ENCODE measurements around the gene TCAIM. TPM values are rescaled to one million over a fixed set of nuclear protein-coding genes. Genes with fewer than 3 reads are reported as not detected.
"Not testable (repeated sequence)": the region's sequence is repeated elsewhere in the genome, so short reads cannot be mapped to it uniquely, and the experiment has no call there.

TCAIM gene
- total RNA-seq, 4 donors from 2014 or later: 15.5 to 26.9 (median 22.7) TPM

DNA sequence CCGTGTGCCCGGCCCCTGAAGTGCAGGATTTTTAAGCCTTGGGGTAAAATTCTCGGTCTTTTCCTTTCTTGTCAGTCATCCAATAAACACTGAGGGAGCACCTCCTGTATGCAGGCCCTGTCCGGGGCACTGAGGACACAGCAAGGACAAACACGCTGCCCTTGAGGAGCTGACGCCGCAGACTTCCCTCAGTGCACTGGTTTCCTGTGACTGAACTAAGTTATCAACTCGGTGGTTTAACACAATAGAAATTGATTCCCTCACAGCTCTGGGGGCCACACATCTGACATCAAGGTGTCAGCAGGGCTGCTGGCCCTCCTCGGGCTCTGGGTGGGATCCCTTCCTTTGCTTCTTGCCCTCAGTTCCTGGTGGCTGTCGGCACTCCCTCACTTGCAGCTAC lies 73.8 kb downstream of the TCAIM start:
- Histone ChIP-seq H3K36me3 (no peaks in the 10 kb centered on the region), H3K27me3 (no peaks in the 10 kb centered on the region), H3K9me3 (no peaks in the 10 kb centered on the region), H3K4me3 (no peak overlapping the region), H3K4me1 (no peaks in the 10 kb centered on the region), H3K27ac (no peak overlapping the region)
- DNase-seq (no peak), ATAC-seq (no peak)
- no peak for TF ChIP-seq POLR2A (IDR thresholded peaks at IDR 0.05)
- TF ChIP-seq, protein P1, sequence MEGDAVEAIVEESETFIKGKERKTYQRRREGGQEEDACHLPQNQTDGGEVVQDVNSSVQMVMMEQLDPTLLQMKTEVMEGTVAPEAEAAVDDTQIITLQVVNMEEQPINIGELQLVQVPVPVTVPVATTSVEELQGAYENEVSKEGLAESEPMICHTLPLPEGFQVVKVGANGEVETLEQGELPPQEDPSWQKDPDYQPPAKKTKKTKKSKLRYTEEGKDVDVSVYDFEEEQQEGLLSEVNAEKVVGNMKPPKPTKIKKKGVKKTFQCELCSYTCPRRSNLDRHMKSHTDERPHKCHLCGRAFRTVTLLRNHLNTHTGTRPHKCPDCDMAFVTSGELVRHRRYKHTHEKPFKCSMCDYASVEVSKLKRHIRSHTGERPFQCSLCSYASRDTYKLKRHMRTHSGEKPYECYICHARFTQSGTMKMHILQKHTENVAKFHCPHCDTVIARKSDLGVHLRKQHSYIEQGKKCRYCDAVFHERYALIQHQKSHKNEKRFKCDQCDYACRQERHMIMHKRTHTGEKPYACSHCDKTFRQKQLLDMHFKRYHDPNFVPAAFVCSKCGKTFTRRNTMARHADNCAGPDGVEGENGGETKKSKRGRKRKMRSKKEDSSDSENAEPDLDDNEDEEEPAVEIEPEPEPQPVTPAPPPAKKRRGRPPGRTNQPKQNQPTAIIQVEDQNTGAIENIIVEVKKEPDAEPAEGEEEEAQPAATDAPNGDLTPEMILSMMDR (IDR thresholded peaks at IDR 0.05 in 4 of 5, conservative IDR thresholded peaks at IDR 0.05 in 1 of 5): no peak
- intact Hi-C loops (cut with DNase I; ENCODE audit: low total_unique reads) (no loop called here), in situ Hi-C loops (cut with MboI; ENCODE audit: low sequenced_read_pairs in 4 of 4) (no loop called here)

DNA sequence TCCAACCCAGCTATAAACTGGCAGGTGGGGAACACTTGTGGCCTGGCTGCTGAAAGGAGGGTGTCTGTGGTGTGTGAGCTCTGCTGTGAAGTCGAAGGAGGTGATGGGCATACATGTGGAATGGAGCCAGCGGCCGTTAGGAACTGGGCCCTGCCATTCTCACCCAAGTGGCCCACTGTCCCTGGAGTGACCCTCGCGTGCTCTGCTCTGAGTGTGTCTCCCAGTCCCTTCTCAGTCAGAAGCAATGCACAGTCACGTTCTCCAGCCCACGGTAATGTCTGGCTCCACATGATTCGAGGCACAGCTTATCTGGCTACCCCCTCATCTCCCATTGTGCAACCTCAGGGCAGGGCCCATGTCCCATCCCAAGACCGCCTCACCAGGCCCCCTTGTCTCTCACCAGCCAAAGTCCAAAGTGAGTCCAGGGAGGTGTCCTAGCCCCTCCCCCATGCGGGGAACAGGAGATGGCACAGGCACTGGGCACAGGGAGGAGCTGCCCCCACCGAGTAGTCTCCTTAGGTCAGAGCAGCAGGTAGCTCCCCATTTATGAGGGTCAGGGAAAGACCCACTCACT lies 76.0 kb downstream of the TCAIM start:
- TF ChIP-seq, protein P1 (IDR thresholded peaks at IDR 0.05 in 4 of 5, conservative IDR thresholded peaks at IDR 0.05 in 1 of 5): no peak
- no peak for TF ChIP-seq POLR2A (IDR thresholded peaks at IDR 0.05)
- no peaks in the 10 kb centered on the region for H3K9me3 ChIP-seq

DNA sequence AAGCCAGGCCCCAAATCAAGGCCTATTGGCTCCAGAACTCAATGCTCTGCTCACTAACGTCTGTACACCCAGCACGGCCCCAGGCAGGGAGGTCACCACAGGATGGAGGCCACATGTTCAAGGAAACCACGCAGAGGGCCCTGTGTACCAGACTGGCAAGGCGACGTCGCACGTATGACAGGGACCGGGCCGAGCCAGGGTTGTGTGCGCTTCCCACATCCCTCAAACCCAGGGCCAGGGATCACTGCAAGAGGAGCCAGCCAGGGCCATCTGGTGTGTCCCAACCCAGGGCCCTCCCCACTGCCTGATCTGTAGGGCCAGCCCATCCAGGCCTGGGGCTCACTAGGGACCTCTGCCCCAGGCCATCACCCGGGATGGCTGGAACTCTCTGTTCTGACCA lies 76.9 kb downstream of the TCAIM start:
- H3K9me3 ChIP-seq: no peaks in the 10 kb centered on the region
- H3K4me1 ChIP-seq: no peaks in the 10 kb centered on the region
- DNase-seq (no peak), ATAC-seq (no peak)
- no peaks in the 10 kb centered on the region for H3K36me3 ChIP-seq
- no peak overlapping the region for H3K27ac ChIP-seq
- TF ChIP-seq POLR2A (IDR thresholded peaks at IDR 0.05): no peak
- TF ChIP-seq, protein P1 (IDR thresholded peaks at IDR 0.05 in 4 of 5, conservative IDR thresholded peaks at IDR 0.05 in 1 of 5): no peak
- H3K27me3 ChIP-seq: no peaks in the 10 kb centered on the region
- in situ Hi-C loops (cut with MboI; ENCODE audit: low sequenced_read_pairs in 4 of 4): no loop called here
- intact Hi-C loops (cut with DNase I; ENCODE audit: low total_unique reads): no loop called here
- no peak overlapping the region for H3K4me3 ChIP-seq

More for the DNA sequence above, 76.0 kb downstream of the TCAIM start:
- no peaks in the 10 kb centered on the region for H3K36me3 ChIP-seq
- no peak overlapping the region for H3K4me3 ChIP-seq
- DNase-seq: no peak
- H3K27me3 ChIP-seq: no peaks in the 10 kb centered on the region
- H3K4me1 ChIP-seq: no peaks in the 10 kb centered on the region
- intact Hi-C loops (cut with DNase I; ENCODE audit: low total_unique reads) (no loop called here), in situ Hi-C loops (cut with MboI; ENCODE audit: low sequenced_read_pairs in 4 of 4) (no loop called here)
- H3K27ac ChIP-seq: no peak overlapping the region
- ATAC-seq: no peak

DNA sequence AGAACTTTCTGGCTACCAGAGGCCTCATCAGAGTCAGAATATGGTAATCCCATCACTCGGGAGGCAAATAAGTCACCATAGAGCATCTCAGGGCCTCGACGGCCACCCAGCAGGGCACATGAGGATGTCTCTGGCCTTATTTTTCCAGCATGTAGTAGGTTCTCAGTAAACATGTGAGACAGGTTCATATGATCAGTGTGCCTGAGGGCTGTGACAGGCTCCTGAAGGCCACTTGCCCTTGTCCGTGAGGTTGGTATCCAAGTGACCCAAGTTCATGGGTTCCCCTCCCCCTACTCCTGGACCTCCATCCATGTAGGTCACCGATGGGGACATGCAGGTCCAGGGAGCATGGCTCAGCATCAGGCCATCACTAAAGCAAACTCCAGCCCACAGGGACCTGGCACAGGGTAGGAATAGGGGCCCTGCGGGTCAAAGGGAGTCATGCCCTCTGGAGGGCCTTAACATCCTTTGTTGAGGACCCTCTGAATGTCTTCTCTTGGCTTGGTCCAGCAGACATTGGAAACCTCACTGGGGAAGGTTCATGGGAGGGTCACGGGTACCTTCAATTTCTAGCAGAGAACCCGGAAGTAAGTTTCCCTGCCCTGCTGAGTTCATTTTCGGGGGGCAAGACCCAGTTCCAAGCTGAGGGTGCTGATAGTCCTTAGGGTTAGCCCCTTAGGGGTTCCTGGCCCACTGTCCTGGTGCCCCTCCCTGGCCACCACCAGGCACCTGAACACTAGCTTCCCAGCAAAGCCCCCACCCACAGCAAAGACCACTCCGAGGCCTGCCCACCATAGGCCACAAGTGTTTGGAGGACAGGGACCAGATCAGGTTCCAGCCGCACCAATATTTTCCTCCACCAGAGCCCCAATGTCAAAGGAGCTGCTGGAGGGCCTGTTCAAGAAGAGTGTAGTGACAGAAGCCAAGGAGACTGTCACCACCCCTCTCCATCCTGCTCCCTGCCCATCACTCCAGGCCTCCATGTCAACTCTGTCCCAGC lies 77.8 kb downstream of the TCAIM start:
- ATAC-seq (no peak), DNase-seq (no peak)
- Histone ChIP-seq H3K4me3 (no peak overlapping the region), H3K36me3 (no peaks in the 10 kb centered on the region), H3K27ac (no peak overlapping the region), H3K9me3 (no peaks in the 10 kb centered on the region), H3K4me1 (no peaks in the 10 kb centered on the region), H3K27me3 (no peaks in the 10 kb centered on the region)
- in situ Hi-C loops (cut with MboI; ENCODE audit: low sequenced_read_pairs in 4 of 4): no loop called here
- intact Hi-C loops (cut with DNase I; ENCODE audit: low total_unique reads): no loop called here
- TF ChIP-seq POLR2A (IDR thresholded peaks at IDR 0.05): no peak
- TF ChIP-seq, protein P1 (IDR thresholded peaks at IDR 0.05 in 4 of 5, conservative IDR thresholded peaks at IDR 0.05 in 1 of 5): no peak

DNA sequence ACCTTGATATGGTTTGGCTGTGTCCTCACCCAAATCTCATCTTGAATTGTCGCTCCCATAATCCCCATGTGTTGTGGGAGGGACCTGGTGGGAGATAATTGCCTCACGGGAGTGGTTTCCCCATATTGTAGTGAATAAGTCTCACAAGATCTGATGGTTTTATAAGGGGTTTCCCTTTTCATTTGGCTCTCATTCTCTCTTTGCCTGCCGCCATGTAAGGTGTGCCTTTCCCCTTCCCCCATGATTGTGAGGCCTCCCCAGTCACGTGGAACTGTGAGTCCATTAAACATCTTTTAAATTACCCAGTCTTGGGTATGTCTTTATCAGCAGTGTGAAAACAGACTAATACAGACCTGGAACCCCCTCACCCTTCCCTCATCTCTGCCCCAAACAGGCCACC lies 79.6 kb downstream of the TCAIM start:
- ATAC-seq; in situ Hi-C loops (cut with MboI; ENCODE audit: low sequenced_read_pairs in 4 of 4); H3K4me1 ChIP-seq; H3K4me3 ChIP-seq; H3K27ac ChIP-seq; H3K36me3 ChIP-seq; intact Hi-C loops (cut with DNase I; ENCODE audit: low total_unique reads); H3K27me3 ChIP-seq; H3K9me3 ChIP-seq; DNase-seq: not testable (repeated sequence)
